ENCODE measurements around the gene LEP. TPM values are rescaled to one million over a fixed set of nuclear protein-coding genes. Genes with fewer than 3 reads are reported as not detected.

The LEP gene
- polyA plus RNA-seq, 3 donors: 0.19 to 0.42 (median 0.34) TPM

DNA sequence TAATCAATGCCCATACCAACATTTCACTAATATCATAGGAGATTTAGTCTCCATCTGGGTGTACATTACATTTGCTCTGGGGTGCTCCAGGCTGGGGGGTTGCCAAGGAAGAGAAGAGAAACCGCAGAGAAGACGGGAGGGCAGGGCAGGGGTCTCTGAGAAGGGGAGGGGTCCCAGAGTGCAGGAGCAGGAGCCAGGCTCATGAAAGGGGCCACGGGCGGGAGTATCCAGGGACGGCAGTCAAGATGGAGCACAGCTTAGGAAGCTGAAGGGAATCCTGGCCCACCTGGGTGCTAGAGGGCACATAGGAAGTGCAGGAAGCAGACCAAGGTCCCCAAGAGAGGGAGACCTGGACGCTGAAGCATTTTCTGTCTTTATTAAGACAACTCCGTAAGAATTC lies 2.2 kb downstream of the LEP start:
- no peak for DNase-seq (ENCODE audit: low read depth in 3 of 3, low spot score in 2 of 3)

DNA sequence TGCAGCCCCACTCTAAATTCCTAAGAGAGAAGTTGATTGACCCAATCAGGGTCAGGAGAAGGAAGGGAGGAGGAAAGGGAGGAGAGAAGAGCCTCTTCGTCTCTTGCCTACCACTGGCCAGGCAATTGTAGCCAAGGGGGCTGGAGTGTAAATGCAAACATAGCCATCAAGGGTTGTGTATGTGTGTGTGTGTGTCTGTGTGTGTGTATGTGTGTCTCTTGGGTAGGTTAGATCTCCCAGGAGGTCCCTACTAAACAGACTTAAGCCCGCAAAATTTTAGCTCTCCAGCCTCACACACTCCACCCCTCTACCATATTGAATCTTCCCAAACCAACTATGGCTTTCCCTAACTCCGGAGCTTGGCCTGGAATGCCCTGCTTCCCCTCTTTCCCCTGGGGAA lies 3.8 kb downstream of the LEP start:
- DNase-seq (ENCODE audit: low read depth in 3 of 3, low spot score in 2 of 3): no peak

DNA sequence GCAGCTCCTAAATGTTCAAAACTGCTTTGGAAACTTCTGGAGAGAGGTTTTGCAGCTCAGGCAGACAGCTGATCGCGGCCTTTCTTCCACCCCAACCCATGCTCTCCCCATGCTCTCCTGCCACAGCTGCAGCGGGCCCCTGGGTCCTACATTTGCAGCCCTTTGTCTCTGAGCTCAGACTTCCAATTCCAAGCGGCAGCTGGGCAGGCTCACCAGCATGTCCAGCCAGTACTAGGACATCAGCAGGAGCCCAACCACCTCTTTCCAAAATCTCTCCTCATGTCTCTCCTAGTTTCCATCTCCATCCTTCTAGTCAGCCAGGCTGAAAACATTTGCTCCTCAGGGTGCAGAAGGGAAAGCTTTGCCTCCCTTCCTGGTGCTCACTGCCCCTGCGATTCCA lies 6.0 kb downstream of the LEP start:
- no peak for DNase-seq (ENCODE audit: low read depth in 3 of 3, low spot score in 2 of 3)

DNA sequence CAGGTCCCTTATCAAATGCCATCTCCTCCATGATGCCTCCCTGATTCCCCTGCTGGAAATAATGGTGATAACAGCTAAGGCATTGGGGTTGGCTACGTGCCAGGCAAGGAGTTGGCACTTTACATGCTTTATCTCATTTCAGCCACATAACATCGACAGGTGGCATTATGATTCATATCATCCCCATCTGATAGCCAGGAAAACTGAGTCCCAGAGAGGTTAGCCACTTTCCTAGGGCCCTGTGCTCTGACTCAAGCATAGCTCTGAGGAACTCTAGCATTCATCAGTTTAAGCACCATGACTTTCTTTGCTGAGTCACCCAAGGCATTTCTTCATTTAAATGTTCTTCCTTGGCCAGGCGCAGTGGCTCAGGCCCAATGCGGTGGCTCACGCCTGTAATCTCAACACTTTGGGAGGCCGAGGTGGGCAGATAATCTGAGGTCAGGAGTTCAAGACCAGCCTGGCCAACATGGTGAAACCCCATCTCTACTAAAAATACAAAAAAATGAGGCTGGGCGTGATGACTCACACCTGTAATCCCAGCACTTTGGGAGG lies 6.6 kb downstream of the LEP start:
- no peak for DNase-seq (ENCODE audit: low read depth in 3 of 3, low spot score in 2 of 3)

DNA sequence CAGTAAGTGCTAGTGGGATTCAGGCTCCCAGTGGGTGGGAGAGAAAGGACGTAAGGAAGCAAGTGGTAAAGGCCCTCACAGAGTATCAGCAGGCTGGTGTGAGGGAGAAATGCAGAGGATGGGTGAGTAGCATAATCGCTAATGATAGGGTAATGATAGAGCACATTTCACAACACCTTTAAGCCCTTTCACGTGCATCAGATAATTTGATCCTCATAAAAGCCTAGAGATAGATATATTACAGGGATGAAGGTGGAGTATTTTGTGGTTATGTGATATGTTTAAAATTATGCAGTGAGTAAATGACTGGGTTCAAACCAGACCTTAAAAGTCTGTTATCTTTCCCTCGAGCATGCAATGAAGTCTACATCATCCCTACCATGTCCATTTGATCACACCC lies 10.3 kb downstream of the LEP start:
- no peak for DNase-seq (ENCODE audit: low read depth in 3 of 3, low spot score in 2 of 3)

DNA sequence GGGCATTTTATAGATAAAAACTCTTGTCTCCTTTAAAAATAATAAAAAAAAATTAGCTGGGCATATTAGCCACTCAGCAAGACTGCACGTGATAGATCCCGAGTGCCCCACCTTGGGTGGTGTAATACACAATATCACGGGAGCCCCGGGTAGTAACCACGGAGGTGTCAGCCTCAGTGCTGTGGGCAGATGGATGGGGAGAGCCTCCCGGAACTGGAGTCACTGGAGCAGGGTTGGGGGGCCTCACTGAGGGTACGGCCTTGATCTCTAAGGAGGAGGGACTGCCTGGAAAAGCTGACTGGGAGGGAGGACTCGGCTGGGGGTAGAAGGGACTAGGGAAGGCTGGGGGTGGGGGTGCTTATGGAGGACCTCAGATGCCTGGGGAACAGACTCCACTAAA lies 12.6 kb downstream of the LEP start:
- DNase-seq (ENCODE audit: low read depth in 3 of 3, low spot score in 2 of 3): no peak

DNA sequence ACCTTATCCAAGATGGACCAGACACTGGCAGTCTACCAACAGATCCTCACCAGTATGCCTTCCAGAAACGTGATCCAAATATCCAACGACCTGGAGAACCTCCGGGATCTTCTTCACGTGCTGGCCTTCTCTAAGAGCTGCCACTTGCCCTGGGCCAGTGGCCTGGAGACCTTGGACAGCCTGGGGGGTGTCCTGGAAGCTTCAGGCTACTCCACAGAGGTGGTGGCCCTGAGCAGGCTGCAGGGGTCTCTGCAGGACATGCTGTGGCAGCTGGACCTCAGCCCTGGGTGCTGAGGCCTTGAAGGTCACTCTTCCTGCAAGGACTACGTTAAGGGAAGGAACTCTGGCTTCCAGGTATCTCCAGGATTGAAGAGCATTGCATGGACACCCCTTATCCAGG lies 13.4 kb downstream of the LEP start:
- no peak for DNase-seq (ENCODE audit: low read depth in 3 of 3, low spot score in 2 of 3)

DNA sequence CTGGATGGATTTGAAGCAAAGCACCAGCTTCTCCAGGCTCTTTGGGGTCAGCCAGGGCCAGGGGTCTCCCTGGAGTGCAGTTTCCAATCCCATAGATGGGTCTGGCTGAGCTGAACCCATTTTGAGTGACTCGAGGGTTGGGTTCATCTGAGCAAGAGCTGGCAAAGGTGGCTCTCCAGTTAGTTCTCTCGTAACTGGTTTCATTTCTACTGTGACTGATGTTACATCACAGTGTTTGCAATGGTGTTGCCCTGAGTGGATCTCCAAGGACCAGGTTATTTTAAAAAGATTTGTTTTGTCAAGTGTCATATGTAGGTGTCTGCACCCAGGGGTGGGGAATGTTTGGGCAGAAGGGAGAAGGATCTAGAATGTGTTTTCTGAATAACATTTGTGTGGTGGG lies 14.2 kb downstream of the LEP start:
- DNase-seq (ENCODE audit: low read depth in 3 of 3, low spot score in 2 of 3): no peak

DNA sequence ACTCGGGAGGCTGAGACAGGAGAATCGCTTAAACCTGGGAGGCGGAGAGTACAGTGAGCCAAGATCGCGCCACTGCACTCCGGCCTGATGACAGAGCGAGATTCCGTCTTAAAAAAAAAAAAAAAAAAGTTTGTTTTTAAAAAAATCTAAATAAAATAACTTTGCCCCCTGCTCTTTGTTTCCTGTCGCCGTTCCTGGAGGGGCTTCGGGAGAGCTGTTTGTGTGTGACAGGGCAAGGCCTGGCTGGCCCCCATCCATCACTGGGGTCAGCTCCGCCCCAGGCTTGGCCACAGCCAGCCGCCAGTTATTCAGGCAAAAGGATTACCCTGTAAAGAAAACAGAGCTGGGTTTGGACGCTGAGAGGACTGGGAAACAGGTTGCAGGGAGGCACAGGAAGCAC lies 16.4 kb downstream of the LEP start:
- no peak for DNase-seq (ENCODE audit: low read depth in 3 of 3, low spot score in 2 of 3)

DNA sequence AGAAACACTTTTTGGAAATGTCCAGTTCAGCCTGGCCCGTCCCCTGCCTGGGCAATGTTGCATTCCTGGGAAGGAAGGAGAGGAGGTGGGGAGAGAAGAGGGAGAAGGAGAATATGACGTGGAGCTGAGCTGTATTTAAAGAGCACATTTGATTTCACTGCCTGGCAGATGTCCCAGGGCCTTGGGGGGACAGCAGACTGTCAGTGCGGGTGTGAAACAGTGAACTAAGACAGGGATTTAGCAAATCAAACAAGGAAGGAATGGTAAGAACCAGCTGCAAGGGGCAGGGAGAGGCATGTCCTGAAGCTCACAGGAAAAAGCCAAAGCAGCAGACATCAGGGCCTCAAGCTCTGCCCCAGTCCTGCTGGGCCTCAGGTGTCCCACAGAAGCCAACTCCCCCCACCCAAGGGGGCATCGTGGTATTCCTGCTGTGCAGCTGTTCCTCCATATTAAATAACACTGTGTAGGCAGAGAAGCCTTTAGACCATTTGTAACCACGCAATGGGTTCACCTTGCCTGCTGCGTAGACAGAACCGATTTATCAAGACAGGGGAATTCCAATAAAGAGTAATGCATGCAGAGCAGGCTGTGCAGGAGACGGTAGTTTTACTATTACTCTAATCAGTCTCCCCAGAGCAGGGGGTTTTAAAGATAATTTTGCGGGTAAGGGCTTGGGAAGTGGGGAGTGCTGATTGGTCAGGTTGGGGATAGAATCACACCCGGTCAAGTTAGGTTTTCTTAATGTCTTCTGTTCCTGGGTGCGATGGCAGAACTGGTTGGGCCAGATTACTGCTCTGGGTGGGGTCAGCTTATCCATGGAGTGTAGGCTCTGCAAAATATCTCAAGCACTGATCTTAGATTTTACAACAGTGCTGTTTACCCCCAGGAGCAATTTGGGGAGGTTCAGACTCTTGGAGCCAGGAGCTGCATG lies 18.3 kb downstream of the LEP start:
- DNase-seq (ENCODE audit: low read depth in 3 of 3, low spot score in 2 of 3): no peak

DNA sequence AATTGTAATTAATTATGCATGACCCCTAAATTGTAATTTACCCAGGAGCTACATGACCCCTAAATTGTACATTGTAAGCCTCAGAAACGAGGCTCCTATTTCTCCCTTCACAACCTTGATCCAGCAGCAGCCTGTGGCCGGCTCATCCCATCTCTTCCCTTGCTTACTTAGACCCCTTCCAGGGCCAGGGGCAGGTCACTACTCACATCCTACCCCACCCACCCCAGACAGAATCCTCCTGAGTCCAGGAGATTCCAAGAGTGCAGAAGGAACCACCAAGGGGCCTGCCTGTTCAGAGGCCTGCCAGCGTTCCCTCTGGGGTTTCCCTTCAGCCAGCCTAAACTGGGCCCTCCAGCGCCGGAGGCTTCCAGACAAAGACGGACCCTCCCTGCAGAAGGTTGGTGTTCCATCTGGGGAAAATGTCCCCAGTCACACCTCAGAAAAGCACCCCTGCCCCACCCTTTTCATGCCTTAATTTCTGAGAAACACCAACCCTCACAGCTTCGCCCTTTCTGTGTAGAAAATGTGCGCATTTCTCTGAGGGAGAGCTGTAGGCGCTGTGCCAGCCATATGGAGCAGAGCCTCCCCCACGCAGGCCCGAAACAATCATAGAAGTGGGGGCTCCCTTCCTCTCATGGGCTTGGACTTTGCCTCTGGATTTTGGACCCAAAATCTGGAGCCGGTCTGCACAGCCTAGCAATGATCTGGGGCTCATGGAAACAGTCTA lies 19.2 kb downstream of the LEP start:
- no peak for DNase-seq (ENCODE audit: low read depth in 3 of 3, low spot score in 2 of 3)

DNA sequence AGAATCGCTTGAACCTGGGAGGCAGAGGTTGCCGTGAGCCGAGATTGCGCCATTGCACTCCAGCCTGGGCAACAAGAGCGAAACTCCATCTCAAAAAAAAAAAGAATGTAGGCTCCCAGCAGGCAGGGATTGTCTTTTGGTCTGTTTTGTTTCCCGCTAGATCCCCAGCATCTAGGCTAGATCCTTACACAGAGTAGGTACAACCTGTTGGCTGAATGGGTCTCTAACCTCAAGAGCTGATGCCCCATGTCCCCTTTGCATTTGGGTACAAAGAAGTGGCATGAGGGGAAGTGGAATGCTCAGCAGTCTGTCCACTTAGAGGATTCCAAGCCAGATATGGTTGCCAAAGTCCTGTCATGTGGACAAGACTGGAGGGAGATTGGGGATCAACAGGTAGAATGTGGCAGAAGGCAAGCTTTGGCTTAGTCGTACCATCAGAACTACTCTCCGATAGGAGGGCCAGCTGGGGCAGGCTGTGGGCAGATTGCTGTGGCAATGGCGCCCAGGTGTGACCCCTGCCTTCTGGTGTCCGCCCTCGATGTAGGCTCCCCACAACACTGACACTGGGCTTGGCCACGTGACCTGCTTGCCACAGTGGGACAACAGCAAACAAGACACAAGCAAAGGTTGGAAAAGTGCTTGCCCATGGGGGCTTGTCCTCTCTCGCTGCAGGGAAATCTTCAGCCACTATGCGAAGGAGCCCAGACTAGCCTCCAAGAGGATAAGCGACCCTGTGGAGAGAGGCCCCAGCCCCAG lies 21.4 kb downstream of the LEP start:
- no peak for DNase-seq (ENCODE audit: low read depth in 3 of 3, low spot score in 2 of 3)

DNA sequence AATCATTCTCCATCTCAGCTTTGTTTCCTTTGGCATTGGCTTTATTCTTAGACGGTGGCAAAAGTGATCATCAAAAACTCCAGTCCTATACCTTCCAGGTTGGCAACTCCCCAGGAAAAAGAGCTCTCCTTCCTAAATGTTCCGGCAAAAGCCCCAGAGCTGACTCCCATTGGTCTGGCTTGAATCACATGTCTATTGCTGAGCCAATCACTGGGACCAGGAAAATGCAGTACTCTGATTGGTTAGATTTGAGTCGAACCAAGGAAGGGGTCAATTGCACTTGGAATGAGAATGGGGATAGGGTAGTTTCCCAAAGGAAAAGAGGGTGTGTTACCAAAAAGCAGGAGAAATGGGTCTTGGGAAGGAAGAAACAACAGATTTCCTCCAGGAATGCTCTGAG lies 22.3 kb downstream of the LEP start:
- DNase-seq (ENCODE audit: low read depth in 3 of 3, low spot score in 2 of 3): no peak

DNA sequence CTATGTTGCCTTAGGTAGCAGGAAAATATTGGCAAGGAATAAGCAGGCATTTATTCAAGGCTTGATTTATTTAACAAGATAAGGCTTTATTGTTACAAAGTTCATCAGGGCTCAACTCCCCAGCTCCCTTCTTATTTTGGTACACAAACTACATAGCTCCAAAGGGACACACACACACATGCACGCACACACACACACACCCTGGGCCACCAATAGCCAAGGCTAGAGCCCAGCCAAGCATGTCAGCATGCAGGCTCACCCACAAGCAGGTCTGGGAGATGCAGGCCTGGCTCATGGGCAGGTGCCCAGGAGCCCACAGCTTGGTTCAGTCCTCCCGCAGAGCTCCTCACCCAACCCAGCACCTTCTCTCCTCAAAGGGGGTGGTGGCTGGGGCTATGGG lies 23.4 kb downstream of the LEP start:
- DNase-seq (ENCODE audit: low read depth in 3 of 3, low spot score in 2 of 3): no peak

DNA sequence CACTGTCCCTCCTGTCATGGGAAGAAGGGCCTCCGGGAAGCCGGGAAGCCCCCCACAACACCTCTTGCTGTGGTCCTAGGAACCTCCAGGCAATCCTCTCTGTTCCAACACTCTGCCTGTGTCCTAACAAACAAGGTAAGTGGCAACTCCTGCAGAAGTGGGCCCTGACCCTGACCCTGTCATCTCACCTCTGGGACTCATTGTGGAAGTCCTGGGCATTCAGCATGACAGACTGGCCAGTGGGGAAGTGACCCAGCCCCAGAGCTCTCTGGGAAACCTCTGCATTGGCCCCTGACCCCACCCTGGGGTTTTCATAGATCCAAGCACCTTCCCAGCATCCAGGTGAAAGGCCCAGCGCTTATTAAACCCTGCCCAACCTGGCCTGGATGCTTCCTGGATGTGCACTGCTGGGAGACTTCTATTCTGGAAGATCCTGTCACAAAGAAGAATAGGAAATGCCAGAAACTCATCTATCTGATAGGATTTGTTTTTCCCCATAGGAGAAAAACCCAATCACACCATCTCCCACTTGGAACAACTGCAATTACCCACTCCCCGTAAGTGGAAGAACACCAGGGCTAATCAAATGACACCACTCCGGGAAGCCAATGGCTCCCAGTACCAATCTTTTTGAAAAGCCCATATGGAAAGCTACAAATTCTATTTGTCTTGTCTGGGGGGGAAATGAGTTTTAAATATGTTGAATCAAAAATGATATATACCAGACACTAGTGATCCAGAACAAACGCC lies 24.3 kb downstream of the LEP start:
- no peak for DNase-seq (ENCODE audit: low read depth in 3 of 3, low spot score in 2 of 3)

DNA sequence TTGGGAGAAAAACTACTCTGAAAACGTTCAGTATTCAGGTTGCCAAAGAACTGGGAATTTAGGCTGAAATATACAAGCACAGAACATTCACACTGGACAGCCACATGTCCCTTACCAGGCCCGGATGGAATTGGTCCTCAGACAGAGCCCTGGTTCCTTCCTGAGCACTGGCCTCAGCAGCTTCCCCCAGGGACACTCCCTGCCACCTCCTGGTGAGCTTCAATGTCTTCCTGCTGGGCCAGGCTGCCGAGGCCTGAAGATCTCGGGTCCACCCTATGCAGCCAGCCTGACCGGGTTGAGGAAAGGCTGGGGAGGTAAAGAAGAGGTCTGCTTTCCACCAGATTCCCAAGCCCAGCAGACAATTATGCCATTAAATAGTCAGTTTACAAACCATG lies 24.8 kb downstream of the LEP start:
- no peak for DNase-seq (ENCODE audit: low read depth in 3 of 3, low spot score in 2 of 3)

DNA sequence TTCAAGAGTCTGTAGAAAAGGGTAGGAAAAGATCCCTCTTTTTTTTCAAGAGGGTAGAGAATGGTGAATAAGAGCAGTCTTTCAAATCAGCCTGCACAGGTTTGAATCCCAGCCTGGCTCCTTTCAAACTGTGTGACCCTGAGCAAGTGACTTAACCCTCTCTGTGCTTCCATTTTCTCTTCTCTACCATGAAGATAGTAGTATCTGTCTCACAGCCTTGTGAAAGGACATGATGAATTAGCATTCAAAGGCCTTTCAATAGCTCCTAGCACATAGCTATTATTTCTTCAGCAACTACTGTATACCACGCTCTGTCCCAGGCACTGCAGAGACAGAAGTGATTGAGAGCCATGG lies 25.4 kb downstream of the LEP start:
- DNase-seq (ENCODE audit: low read depth in 3 of 3, low spot score in 2 of 3): no peak

DNA sequence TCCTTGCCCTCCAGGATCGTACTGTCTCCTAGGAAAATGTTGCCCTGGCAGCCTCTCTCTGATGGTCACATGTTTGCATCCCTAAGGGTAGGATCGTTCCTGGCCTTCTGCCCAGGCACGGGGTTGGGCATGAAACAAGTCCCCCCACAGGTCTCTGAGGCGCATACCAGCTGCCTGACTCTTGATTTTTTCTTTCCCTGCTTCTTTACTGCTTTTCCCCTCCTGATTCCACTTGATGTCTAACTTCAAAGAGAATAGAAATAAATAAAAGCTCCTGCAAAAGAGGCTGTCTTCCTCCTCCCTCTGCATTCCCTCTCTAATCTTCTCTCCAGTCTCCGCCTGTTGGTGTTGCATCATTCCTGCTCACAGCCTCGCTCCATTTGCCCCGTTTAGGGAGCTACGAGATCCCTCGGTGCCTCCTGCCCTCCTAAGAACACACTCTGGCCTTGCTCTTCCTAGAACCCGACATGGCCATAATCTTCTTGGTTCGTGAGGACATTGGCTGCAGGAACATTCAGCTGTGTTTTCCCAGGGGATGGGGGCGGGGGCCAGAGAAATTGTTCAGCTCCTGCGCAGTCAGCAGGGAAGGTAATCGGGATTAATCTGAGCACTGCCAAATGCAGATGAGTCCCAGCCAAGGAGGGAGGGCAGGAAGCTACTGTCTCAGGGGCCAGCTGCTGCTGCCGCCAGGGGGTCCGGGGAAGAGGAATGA lies 26.0 kb downstream of the LEP start:
- DNase-seq (ENCODE audit: low read depth in 3 of 3, low spot score in 2 of 3): no peak

DNA sequence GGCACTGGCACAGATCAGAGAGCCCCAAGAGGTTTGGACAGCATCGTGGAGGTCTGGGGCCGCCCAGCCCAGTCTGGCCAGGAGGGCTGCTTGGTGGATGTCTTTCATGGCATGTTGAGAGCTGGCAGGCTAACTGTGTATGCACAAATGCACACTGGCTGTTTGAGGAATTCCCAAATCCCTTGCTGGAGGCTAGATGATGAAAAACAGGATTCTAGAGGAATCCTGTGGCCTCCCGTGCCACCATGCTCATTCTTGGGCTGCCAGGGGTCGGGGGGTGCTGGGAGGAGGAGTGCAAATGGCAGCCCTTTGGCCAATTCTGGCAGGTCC lies 26.5 kb downstream of the LEP start:
- no peak for DNase-seq (ENCODE audit: low read depth in 3 of 3, low spot score in 2 of 3)

DNA sequence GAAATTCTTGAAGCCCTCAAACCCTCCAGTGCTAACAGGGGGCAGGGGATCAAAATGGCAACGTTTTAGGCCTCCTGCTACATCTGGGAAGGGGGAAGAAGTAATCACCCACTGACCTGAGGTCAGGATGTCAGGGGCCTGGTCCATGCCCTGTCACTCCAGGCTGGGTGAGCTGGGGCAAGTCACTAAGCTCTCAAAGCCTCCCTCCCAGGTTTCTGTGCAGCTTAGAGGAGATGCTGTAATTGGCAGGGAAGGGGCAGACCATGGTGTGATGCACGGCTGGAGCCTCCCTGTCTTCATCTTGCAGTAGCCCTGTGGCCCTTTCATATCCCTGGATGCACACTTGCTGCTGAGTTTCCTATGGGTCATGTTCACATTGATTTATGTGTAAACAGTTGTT lies 27.2 kb downstream of the LEP start:
- DNase-seq (ENCODE audit: low read depth in 3 of 3, low spot score in 2 of 3): no peak

Measured in right renal cortex interstitium (tissue), 3 donors.